ENCODE measurements around the gene NCLN. TPM values are rescaled to one million over a fixed set of nuclear protein-coding genes. Genes with fewer than 3 reads are reported as not detected.

Gene NCLN
- total RNA-seq, 1 donor from 2014 or later: 34.9 TPM

DNA sequence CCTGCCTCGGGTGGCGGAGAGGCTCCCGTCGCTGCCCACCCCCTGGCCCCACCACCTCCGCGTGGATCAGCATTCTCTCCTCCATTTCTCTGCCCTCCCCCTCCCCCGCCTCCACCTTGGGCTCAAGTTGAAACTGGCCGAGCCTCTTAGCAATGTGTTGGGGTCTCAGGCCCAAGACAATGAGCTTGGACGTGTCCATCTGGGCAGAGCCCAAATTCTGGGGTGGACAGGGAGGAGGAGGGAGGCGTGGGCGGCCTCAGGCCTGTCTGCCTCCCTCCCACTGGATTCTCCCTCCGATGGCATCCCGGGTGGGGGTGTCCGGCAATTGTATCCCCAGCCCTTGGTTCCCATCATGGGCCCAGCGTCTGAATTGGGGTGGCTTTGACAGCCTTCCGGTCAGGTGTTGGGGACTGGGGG, 40.0 kb downstream of the NCLN start:
- peaks cover 8% of the 10 kb centered on the region for H3K27me3 ChIP-seq

GRCh38 chr19:3227054-3227626, 41.4 kb downstream of the NCLN start:
- TF ChIP-seq POLR2AphosphoS5 (IDR thresholded peaks at IDR 0.05; ENCODE audit: insufficient read depth in 1 of 2, low read depth in 1 of 2): no peak
- no peak for TF ChIP-seq POLR2A (IDR thresholded peaks at IDR 0.05)
- TF ChIP-seq CTCF (IDR thresholded peaks at IDR 0.05): no peak
- Histone ChIP-seq H3K27me3 (peaks cover 8% of the 10 kb centered on the region), H3K9me3 (no peaks in the 10 kb centered on the region), H3K36me3 (no peaks in the 10 kb centered on the region), H3K4me1 (peaks cover 7% of the 10 kb centered on the region), H3K27ac (no peak overlapping the region), H3K4me3 (no peak overlapping the region)
- DNase-seq (ENCODE audit: extremely low spot score in 2 of 2): no peak
- intact Hi-C loops (cut with DNase I): no loop called here

More for the DNA sequence above, 40.0 kb downstream of the NCLN start:
- no peak for TF ChIP-seq POLR2AphosphoS5 (IDR thresholded peaks at IDR 0.05; ENCODE audit: insufficient read depth in 1 of 2, low read depth in 1 of 2)
- no peak for DNase-seq (ENCODE audit: extremely low spot score in 2 of 2)
- H3K36me3 ChIP-seq: no peaks in the 10 kb centered on the region
- H3K4me3 ChIP-seq: no peak overlapping the region
- no peaks in the 10 kb centered on the region for H3K9me3 ChIP-seq
- peaks cover 7% of the 10 kb centered on the region for H3K4me1 ChIP-seq
- intact Hi-C loops (cut with DNase I): no loop called here
- H3K27ac ChIP-seq: no peak overlapping the region

DNA sequence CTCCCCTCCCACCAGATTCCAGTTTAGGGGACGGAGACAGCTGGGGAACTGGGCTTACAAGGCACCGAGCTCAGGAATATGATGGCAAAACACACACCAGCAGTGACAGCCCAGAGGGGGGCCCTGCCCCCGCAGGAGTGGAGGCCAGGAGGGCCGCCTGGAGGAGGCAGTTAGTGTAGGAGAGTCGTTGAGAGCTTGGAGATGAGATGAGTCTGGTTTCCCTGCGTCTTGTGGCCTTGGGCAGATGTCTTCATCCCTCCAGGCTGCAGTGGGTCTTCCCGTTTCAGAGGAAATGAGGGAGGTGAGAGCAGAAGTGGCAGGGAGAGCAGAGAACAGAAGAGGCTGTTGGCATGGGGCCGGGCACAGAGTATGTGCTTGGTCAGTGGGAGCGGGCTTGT, 43.6 kb downstream of the NCLN start:
- no peak for TF ChIP-seq CTCF (IDR thresholded peaks at IDR 0.05)
- no peak for TF ChIP-seq POLR2A (IDR thresholded peaks at IDR 0.05)
- TF ChIP-seq POLR2AphosphoS5 (IDR thresholded peaks at IDR 0.05; ENCODE audit: insufficient read depth in 1 of 2, low read depth in 1 of 2): no peak
- H3K4me3 ChIP-seq: no peak overlapping the region
- peaks cover 8% of the 10 kb centered on the region for H3K27me3 ChIP-seq
- no peaks in the 10 kb centered on the region for H3K9me3 ChIP-seq
- no peak for DNase-seq (ENCODE audit: extremely low spot score in 2 of 2)
- no peaks in the 10 kb centered on the region for H3K36me3 ChIP-seq
- H3K4me1 ChIP-seq: peaks cover 7% of the 10 kb centered on the region
- H3K27ac ChIP-seq: no peak overlapping the region
- intact Hi-C loops (cut with DNase I): no loop called here

- DNase-seq (ENCODE audit: extremely low spot score in 2 of 2): no peak
- H3K4me1 ChIP-seq: peaks cover 3% of the 10 kb centered on the region
- intact Hi-C loops (cut with DNase I): no loop called here
- no peaks in the 10 kb centered on the region for H3K36me3 ChIP-seq
- no peaks in the 10 kb centered on the region for H3K9me3 ChIP-seq
- H3K27me3 ChIP-seq: peaks cover 5% of the 10 kb centered on the region
- TF ChIP-seq POLR2A (IDR thresholded peaks at IDR 0.05) (no peak), CTCF (IDR thresholded peaks at IDR 0.05) (no peak), POLR2AphosphoS5 (IDR thresholded peaks at IDR 0.05; ENCODE audit: insufficient read depth in 1 of 2, low read depth in 1 of 2) (no peak)
- no peak overlapping the region for H3K4me3 ChIP-seq
- H3K27ac ChIP-seq: no peak overlapping the region
Measured at GRCh38 chr19:3229888-3230496, 44.3 kb downstream of the NCLN start.

DNA sequence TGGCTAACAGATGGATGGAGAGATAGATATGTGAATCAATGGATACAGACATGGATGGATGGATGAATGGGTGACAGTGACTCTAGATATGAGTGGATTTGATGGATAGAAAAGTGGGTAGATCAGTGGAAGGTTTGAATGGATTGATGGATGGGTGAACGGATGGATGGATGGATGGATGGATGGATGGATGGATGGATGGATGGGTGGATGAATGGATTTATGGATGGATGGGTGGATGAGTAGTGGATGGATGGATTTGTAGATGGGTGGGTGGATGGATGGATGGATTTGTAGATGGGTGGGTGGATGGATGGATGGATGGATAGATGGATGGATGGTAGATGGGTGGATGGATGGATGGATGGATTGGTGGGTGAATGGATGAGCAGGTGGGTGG, 45.6 kb downstream of the NCLN start:
- Histone ChIP-seq H3K27ac (no peak overlapping the region), H3K4me3 (no peak overlapping the region), H3K27me3 (no peaks in the 10 kb centered on the region), H3K9me3 (no peaks in the 10 kb centered on the region), H3K4me1 (no peaks in the 10 kb centered on the region), H3K36me3 (no peaks in the 10 kb centered on the region)
- intact Hi-C loops (cut with DNase I): no loop called here
- no peak for DNase-seq (ENCODE audit: extremely low spot score in 2 of 2)
- no peak for TF ChIP-seq POLR2AphosphoS5 (IDR thresholded peaks at IDR 0.05; ENCODE audit: insufficient read depth in 1 of 2, low read depth in 1 of 2)
- no peak for TF ChIP-seq CTCF (IDR thresholded peaks at IDR 0.05)
- TF ChIP-seq POLR2A (IDR thresholded peaks at IDR 0.05): no peak

Measured in vagina (tissue), 2 donors.